ENCODE data around the gene METTL14. TPM values are rescaled to one million over a fixed set of nuclear protein-coding genes. Genes with fewer than 3 reads are reported as not detected.

The METTL14 gene
- total RNA-seq, 4 donors from 2014 or later = 47.0 to 83.9 (median 65.9) TPM

DNA sequence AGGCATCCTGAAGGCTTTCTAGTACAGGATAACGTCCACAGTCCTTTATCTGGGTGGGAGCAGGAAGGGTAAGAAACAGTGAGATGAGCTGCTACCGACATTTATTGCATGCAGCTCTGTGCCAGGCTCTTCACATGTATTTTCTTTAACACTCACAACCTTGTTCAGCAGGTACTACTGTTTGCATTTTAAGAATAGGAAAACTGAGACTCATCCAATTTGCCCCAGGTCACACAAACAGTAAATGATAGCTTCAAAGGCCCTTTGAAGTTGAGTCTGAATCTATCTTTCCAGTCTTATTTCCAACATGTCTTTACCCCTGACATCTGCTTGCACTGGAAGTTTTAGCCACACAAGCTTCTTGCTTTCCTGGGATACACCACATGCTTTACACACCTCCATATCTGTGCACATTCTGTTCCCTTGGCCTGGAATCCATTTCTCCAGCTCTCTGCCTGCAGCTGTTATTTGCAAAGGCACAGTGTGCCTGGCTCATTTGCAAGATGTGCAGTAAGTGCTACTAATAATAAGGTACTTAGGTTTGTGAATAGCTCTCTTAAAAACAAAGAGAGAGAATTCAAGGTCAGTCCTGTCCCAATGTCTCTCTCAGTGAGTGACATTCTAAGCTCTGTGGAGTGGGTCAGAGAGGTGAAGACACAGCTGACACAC is 61.2 kb downstream of the METTL14 start:
- TF ChIP-seq POLR2AphosphoS5 (IDR thresholded peaks at IDR 0.05) (peak; percentile 89), EP300 (IDR thresholded peaks at IDR 0.05) (peak; percentile 55), POLR2A (IDR thresholded peaks at IDR 0.05) (no peak)
- TF ChIP-seq, protein P1, sequence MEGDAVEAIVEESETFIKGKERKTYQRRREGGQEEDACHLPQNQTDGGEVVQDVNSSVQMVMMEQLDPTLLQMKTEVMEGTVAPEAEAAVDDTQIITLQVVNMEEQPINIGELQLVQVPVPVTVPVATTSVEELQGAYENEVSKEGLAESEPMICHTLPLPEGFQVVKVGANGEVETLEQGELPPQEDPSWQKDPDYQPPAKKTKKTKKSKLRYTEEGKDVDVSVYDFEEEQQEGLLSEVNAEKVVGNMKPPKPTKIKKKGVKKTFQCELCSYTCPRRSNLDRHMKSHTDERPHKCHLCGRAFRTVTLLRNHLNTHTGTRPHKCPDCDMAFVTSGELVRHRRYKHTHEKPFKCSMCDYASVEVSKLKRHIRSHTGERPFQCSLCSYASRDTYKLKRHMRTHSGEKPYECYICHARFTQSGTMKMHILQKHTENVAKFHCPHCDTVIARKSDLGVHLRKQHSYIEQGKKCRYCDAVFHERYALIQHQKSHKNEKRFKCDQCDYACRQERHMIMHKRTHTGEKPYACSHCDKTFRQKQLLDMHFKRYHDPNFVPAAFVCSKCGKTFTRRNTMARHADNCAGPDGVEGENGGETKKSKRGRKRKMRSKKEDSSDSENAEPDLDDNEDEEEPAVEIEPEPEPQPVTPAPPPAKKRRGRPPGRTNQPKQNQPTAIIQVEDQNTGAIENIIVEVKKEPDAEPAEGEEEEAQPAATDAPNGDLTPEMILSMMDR (IDR thresholded peaks at IDR 0.05) = no peak
- H3K4me3 ChIP-seq = no peak overlapping the region
- H3K9me3 ChIP-seq = no peaks in the 10 kb centered on the region
- peak; percentile 90 for ATAC-seq
- WGBS, 2 donors (ENCODE audit: low coverage in 1 of 2) = 14 to 36% methylated on average over 2 of the region's 2 CpGs
- H3K27me3 ChIP-seq = no peaks in the 10 kb centered on the region
- peaks cover 0 to 18% of the 10 kb centered on the region in 2 donors for H3K36me3 ChIP-seq
- peak overlapping the region; percentile 79 to 98 (median 87) for H3K27ac ChIP-seq
- H3K4me1 ChIP-seq = peaks cover 17 to 87% (median 27%) of the 10 kb centered on the region in 3 donors

DNA sequence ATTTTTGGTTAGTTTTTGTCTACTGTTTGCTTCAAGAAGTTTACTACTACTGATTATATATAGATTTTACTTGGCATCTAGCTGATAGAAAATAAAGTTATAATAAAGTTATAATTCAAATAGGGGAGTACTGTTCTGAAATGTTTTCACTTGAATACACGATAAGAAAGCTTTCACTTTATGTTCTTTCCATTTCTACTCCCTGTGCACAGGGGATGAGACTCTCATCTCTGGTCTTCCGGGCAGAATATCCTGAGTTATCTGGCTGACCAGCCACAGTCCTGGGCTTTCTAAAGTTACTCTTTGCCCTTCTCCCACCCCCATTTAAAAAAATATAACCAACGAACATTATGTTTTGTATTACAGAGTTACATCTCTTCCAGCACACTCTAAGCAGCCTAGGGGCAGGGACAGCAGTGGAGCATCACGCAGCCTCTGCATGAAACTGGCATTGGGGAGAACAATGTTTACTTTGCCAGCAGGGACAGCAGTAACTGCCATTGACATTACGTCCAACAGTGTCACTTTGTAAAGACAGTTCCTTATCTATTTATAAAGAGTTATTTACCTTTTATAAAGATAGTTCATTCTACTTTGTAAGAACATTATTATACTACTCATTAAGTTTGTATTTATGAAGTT is 64.3 kb downstream of the METTL14 start:
- Histone ChIP-seq H3K4me1 (peaks cover 31 to 91% (median 35%) of the 10 kb centered on the region in 3 donors), H3K4me3 (peak overlapping the region in 1 of 2 donors; percentile 22)
- no peak for ATAC-seq

DNA sequence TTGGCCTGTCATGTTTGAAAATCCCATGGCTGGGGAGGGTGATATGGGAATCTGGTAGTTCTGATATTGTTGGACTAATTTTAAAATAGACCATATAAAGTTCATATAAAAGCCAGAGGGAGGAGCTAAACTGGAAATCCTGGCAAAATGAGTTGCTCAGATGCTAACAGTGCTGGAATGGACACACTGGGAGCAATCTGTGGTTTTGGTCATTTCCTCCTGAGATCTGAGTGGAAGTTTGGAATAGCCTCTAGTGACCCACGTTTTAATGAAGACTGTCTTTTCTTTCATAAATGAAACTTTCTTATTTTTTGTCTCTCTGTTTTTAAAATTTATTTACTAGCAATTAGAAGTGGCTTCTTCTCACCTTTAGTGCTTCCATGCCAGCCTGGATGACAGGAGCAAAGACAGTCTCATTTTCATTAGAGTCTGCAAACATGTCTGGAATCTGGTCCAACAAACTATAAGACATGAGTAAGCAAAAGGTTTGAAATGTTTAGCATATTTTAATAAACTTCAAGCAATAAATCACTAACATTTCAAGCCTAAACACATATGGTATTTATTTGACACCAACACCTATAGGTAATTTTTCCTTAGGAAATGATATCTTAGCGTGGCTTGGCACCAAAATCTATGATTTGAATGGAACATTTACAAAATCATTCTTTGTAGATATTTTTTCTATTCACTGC is 66.6 kb downstream of the METTL14 start:
- 60 to 66% methylated on average over 2 of the region's 2 CpGs for WGBS, 2 donors (ENCODE audit: low coverage in 1 of 2)

More for the DNA sequence above, 64.3 kb downstream of the METTL14 start:
- Histone ChIP-seq H3K27me3 (no peaks in the 10 kb centered on the region), H3K27ac (peak overlapping the region; percentile 79 to 89 (median 84)), H3K9me3 (no peaks in the 10 kb centered on the region), H3K36me3 (peaks cover 0 to 12% of the 10 kb centered on the region in 2 donors)
- WGBS, 2 donors (ENCODE audit: low coverage in 1 of 2) = 33 to 39% methylated on average over 5 of the region's 5 CpGs
- TF ChIP-seq, protein P1 (IDR thresholded peaks at IDR 0.05) = no peak
- no peak for TF ChIP-seq POLR2AphosphoS5 (IDR thresholded peaks at IDR 0.05)
- TF ChIP-seq EP300 (IDR thresholded peaks at IDR 0.05) = no peak
- no peak for TF ChIP-seq POLR2A (IDR thresholded peaks at IDR 0.05)

DNA sequence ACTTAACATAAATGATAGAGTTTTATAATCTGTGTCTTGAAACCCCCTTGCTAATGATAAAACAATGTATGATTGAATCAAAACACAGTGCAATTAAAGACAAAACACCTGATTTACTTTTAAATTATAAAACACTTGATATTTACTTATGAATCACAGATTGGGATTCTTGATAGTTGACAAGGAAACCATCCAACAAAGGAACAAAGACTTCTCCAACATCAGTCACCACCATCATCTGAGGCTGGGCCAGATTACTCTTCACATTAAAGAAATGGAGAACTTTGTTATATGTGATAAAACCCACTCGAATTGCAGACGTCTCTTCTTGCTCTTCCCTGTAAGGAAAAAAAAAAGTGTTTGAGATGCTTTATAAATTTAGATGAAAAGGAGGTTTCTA is 67.4 kb downstream of the METTL14 start:
- no peaks in the 10 kb centered on the region for H3K27me3 ChIP-seq
- peaks cover 0 to 9% of the 10 kb centered on the region in 2 donors for H3K36me3 ChIP-seq
- no peak overlapping the region for H3K4me3 ChIP-seq
- H3K9me3 ChIP-seq = no peaks in the 10 kb centered on the region
- H3K27ac ChIP-seq = peak overlapping the region in 3 of 4 donors; percentile 4 to 84 (median 55)
- ATAC-seq = no peak
- WGBS, 2 donors (ENCODE audit: low coverage in 1 of 2) = 29 to 58% methylated on average over 2 of the region's 2 CpGs
- H3K4me1 ChIP-seq = peaks cover 40 to 91% (median 41%) of the 10 kb centered on the region in 3 donors
- TF ChIP-seq POLR2A (IDR thresholded peaks at IDR 0.05) (no peak), POLR2AphosphoS5 (IDR thresholded peaks at IDR 0.05) (no peak), EP300 (IDR thresholded peaks at IDR 0.05) (no peak)
- TF ChIP-seq, protein P1 (IDR thresholded peaks at IDR 0.05) = no peak

More for the DNA sequence above, 66.6 kb downstream of the METTL14 start:
- no peaks in the 10 kb centered on the region for H3K27me3 ChIP-seq
- peaks cover 33 to 91% (median 38%) of the 10 kb centered on the region in 3 donors for H3K4me1 ChIP-seq
- H3K36me3 ChIP-seq = peaks cover 0 to 9% of the 10 kb centered on the region in 2 donors
- TF ChIP-seq POLR2A (IDR thresholded peaks at IDR 0.05) = no peak
- no peak for TF ChIP-seq POLR2AphosphoS5 (IDR thresholded peaks at IDR 0.05)
- TF ChIP-seq EP300 (IDR thresholded peaks at IDR 0.05) = no peak
- TF ChIP-seq, protein P1 (IDR thresholded peaks at IDR 0.05) = no peak
- H3K9me3 ChIP-seq = no peaks in the 10 kb centered on the region
- no peak for ATAC-seq
- peak overlapping the region; percentile 55 to 79 (median 56) for H3K27ac ChIP-seq
- no peak overlapping the region for H3K4me3 ChIP-seq

Measured in gastroesophageal sphincter (tissue), 4 donors.